HepG2 (cell line): ENCODE measurements around the gene MDP1. TPM values are rescaled to one million over a fixed set of nuclear protein-coding genes. Genes with fewer than 3 reads are reported as not detected.

Source experiments
- ATF1 ChIP-seq: IDR thresholded peaks from 2 replicates; pipeline ENCODE4 v1.6.1; 2016; ENCODE audit warnings: mild to moderate bottlenecking, control low read depth
- ATF3 ChIP-seq: sonication (generic); formaldehyde crosslinking; IDR thresholded peaks from 2 replicates; pipeline ENCODE4 v1.4.0; 2020; ENCODE audit warnings: missing genetic modification reagents
- ATRX ChIP-seq: sonication (generic); formaldehyde crosslinking; IDR thresholded peaks from 2 replicates; pipeline ENCODE4 v1.4.0; 2020; ENCODE audit warnings: missing genetic modification reagents, borderline replicate concordance
- CEBPZ ChIP-seq: IDR thresholded peaks from 2 replicates; pipeline ENCODE4 v1.6.1; 2012; ENCODE audit warnings: low read length, improper control_type of control experiment
- DBP ChIP-seq: sonication (generic); formaldehyde crosslinking; IDR thresholded peaks from 2 replicates; pipeline ENCODE4 v1.4.0; 2020; ENCODE audit warnings: missing genetic modification reagents; ENCODE audit errors: not compliant biosample characterization
- FOXO1 ChIP-seq: sonication (generic); formaldehyde crosslinking; IDR thresholded peaks from 2 replicates; pipeline ENCODE4 v1.4.0; 2020; ENCODE audit warnings: missing genetic modification reagents
- GPN1 ChIP-seq: sonication (generic); formaldehyde crosslinking; IDR thresholded peaks from 2 replicates; pipeline ENCODE4 v1.5.1; 2020; ENCODE audit warnings: missing genetic modification reagents, borderline replicate concordance
- HIVEP1 ChIP-seq: sonication (generic); formaldehyde crosslinking; IDR thresholded peaks from 2 replicates; pipeline ENCODE4 v1.4.0; 2020; ENCODE audit warnings: mild to moderate bottlenecking, missing genetic modification reagents
- HNRNPLL ChIP-seq: fragments of 200-400 bp; formaldehyde crosslinking; IDR thresholded peaks from 2 replicates; pipeline ENCODE4 v1.6.1; 2017; ENCODE audit warnings: mild to moderate bottlenecking, low read depth, low read length; ENCODE audit not compliant: poor library complexity, severe bottlenecking
- KDM3A ChIP-seq: IDR thresholded peaks from 2 replicates; pipeline ENCODE4 v1.6.1; 2018; ENCODE audit warnings: low read depth, missing compliant biosample characterization
- MTA3 ChIP-seq: sonication (generic); formaldehyde crosslinking; IDR thresholded peaks from 2 replicates; pipeline ENCODE4 v1.4.0; 2020; ENCODE audit warnings: missing genetic modification reagents
- NFE2L1 ChIP-seq: sonication (generic); formaldehyde crosslinking; IDR thresholded peaks from 2 replicates; pipeline ENCODE4 v1.4.0; 2020; ENCODE audit warnings: missing genetic modification reagents, mild to moderate bottlenecking, borderline replicate concordance
- NR1H2 ChIP-seq: sonication (generic); formaldehyde crosslinking; IDR thresholded peaks from 2 replicates; pipeline ENCODE4 v1.8.1; 2022; ENCODE audit warnings: low read depth, missing genetic modification reagents, borderline replicate concordance
- PHF20 ChIP-seq: sonication (generic); formaldehyde crosslinking; IDR thresholded peaks from 2 replicates; pipeline ENCODE4 v1.5.0; 2020; ENCODE audit warnings: mild to moderate bottlenecking, missing genetic modification reagents
- RBFOX2 ChIP-seq: fragments of 200-400 bp; formaldehyde crosslinking; IDR thresholded peaks from 2 replicates; pipeline ENCODE4 v1.6.1; 2017; ENCODE audit warnings: low read depth, mild to moderate bottlenecking, low read length
- RBM22 ChIP-seq: fragments of 200-400 bp; formaldehyde crosslinking; optimal IDR thresholded peaks from 2 replicates; pipeline ENCODE3; 2017; ENCODE audit warnings: mild to moderate bottlenecking, low read length, moderate library complexity
- SETDB1 ChIP-seq: sonication (generic); formaldehyde crosslinking; IDR thresholded peaks from 2 replicates; pipeline ENCODE4 v1.5.1; 2020; ENCODE audit warnings: missing genetic modification reagents, mild to moderate bottlenecking, borderline replicate concordance
- SNAI1 ChIP-seq: sonication (generic); formaldehyde crosslinking; IDR thresholded peaks from 2 replicates; pipeline ENCODE4 v1.5.0; 2020; ENCODE audit warnings: mild to moderate bottlenecking, missing genetic modification reagents, borderline replicate concordance
- THYN1 ChIP-seq: sonication (generic); formaldehyde crosslinking; IDR thresholded peaks from 2 replicates; pipeline ENCODE4 v1.8.1; 2023; ENCODE audit warnings: low read depth, mild to moderate bottlenecking, moderate library complexity, missing genetic modification reagents, borderline replicate concordance
- ZC3H4 ChIP-seq: sonication (generic); formaldehyde crosslinking; IDR thresholded peaks from 2 replicates; pipeline ENCODE4 v1.4.0; 2020; ENCODE audit warnings: missing genetic modification reagents, borderline replicate concordance
- ZNF234 ChIP-seq: sonication (generic); formaldehyde crosslinking; conservative IDR thresholded peaks from 2 replicates; pipeline ENCODE4 v1.5.1; 2020; ENCODE audit warnings: mild to moderate bottlenecking, missing genetic modification reagents
- ZNF354B ChIP-seq: sonication (generic); formaldehyde crosslinking; IDR thresholded peaks from 2 replicates; pipeline ENCODE4 v1.8.0; 2022; ENCODE audit warnings: mild to moderate bottlenecking, missing genetic modification reagents
- ZNF605 ChIP-seq: sonication (generic); formaldehyde crosslinking; IDR thresholded peaks from 2 replicates; pipeline ENCODE4 v1.8.0; 2022; ENCODE audit warnings: mild to moderate bottlenecking, missing genetic modification reagents
- ZNF782 ChIP-seq: sonication (generic); formaldehyde crosslinking; IDR thresholded peaks from 2 replicates; pipeline ENCODE4 v1.4.0; 2020; ENCODE audit warnings: missing genetic modification reagents, mild to moderate bottlenecking, borderline replicate concordance
- ZNF83 ChIP-seq: sonication (generic); formaldehyde crosslinking; IDR thresholded peaks from 2 replicates; pipeline ENCODE4 v1.4.0; 2020; ENCODE audit warnings: missing genetic modification reagents, mild to moderate bottlenecking, borderline replicate concordance
- ZSCAN20 ChIP-seq: sonication (generic); formaldehyde crosslinking; IDR thresholded peaks from 2 replicates; pipeline ENCODE4 v1.4.0; 2020; ENCODE audit warnings: missing genetic modification reagents, mild to moderate bottlenecking, borderline replicate concordance
- polyA plus RNA-seq, 8 experiments: library from polyadenylated mRNA; depleted of rRNA in 3 of 8; stranded (reverse) in 7 of 8; unstranded in 1 of 8; fragments of >200 nt; fragmentation: Illumina TruSeq in 4 of 8; extraction: Trizol in 4 of 8; gene quantifications; 2 replicates each; pipeline versions ENCODE4 v1.2.1 to v1.2.3, GENCODE V29; 2011 to 2016; ENCODE audit warnings: low read depth in 4 of 8, missing spikeins in 1 of 8, mixed read lengths in 1 of 8; ENCODE audit not compliant: insufficient read depth in 1 of 8
- total RNA-seq, 5 experiments: library from RNA; depleted of rRNA; stranded (reverse); fragments of >200 nt; fragmentation: Illumina TruSeq; extraction: Trizol; gene quantifications; 2 replicates each; pipeline ENCODE4 v1.2.3, GENCODE V29; 2016; ENCODE audit warnings: low read depth in 1 of 5

MDP1 gene
- total and polyA plus RNA-seq, 2 of the 13 experiments (the other 11 are each of a cell fraction or from before 2014, with no cell fraction given): 44.1 to 48.7 TPM

- TF ChIP-seq PHF20: 0 out of 2 replicates have a peak, but pooled peaks have one; percentile 37
- TF ChIP-seq ZNF605: peak; percentile 47; the same call in 1 of the 2 replicates
- no peak for TF ChIP-seq SETDB1 (CRISPR knock-in tag)
- peak; percentile 71; the same call in 1 of the 2 replicates for TF ChIP-seq NFE2L1 (CRISPR knock-in tag)
- TF ChIP-seq ZSCAN20 (CRISPR knock-in tag): no peak
- no peak for TF ChIP-seq ZNF234
- peak; percentile 7; the same call in 1 of the 2 replicates for TF ChIP-seq HIVEP1 (CRISPR knock-in tag)
- no peak for TF ChIP-seq MTA3 (CRISPR knock-in tag)
- no peak for TF ChIP-seq ZNF782 (CRISPR knock-in tag)
- TF ChIP-seq DBP (CRISPR knock-in tag): no peak
- TF ChIP-seq ZNF354B: 0 out of 2 replicates have a peak, but pooled peaks have one; percentile 57
- TF ChIP-seq ATF1: no peak
- peak; percentile 35; the same call in 1 of the 2 replicates for TF ChIP-seq FOXO1 (CRISPR knock-in tag)
- TF ChIP-seq ATF3 (CRISPR knock-in tag): no peak
- TF ChIP-seq THYN1 (CRISPR knock-in tag): no peak
- TF ChIP-seq NR1H2 (CRISPR knock-in tag): no peak
- no peak for TF ChIP-seq ZC3H4 (CRISPR knock-in tag)
- TF ChIP-seq ZNF83 (CRISPR knock-in tag): 0 out of 2 replicates have a peak, but pooled peaks have one; percentile 53
- TF ChIP-seq CEBPZ: no peak
- TF ChIP-seq RBFOX2: peak; percentile 40; the same call in 1 of the 2 replicates
- peak; percentile 87; the same call in 1 of the 2 replicates for TF ChIP-seq ATRX (CRISPR knock-in tag)
- TF ChIP-seq HNRNPLL: no peak
- TF ChIP-seq RBM22: no peak
- no peak for TF ChIP-seq SNAI1 (CRISPR knock-in tag)
- no peak for TF ChIP-seq GPN1
- TF ChIP-seq KDM3A: no peak
Measured at GRCh38 chr14:24240110-24240918, 24.4 kb upstream of the MDP1 start (continued).
